ENCODE measurements around the gene CD38.
"Not testable (repeated sequence)": the region's sequence is repeated elsewhere in the genome, so short reads cannot be mapped to it uniquely, and the experiment has no call there.

The CD38 gene

GRCh38 chr4:15762460-15762859 lies 15.7 kb upstream of the CD38 start:
- not testable (repeated sequence) for DNase-seq (ENCODE audit: low spot score)

GRCh38 chr4:15765391-15765790 lies 12.7 kb upstream of the CD38 start:
- DNase-seq (ENCODE audit: low spot score), result no peak

GRCh38 chr4:15765910-15766697 lies 12.0 kb upstream of the CD38 start:
- DNase-seq (ENCODE audit: low spot score), result no peak

GRCh38 chr4:15766821-15767220 lies 11.3 kb upstream of the CD38 start:
- no peak for DNase-seq (ENCODE audit: low spot score)

- DNase-seq (ENCODE audit: low spot score), result no peak
Observed at GRCh38 chr4:15769202-15769601, 8.9 kb upstream of the CD38 start.

- no peak for DNase-seq (ENCODE audit: low spot score)
Observed at GRCh38 chr4:15771216-15772058, 6.7 kb upstream of the CD38 start.

- DNase-seq (ENCODE audit: low spot score), result no peak
Observed at GRCh38 chr4:15774020-15774420, 4.1 kb upstream of the CD38 start.

GRCh38 chr4:15776871-15777648 lies 1.1 kb upstream of the CD38 start:
- DNase-seq (ENCODE audit: low spot score), result no peak

- DNase-seq (ENCODE audit: low spot score), result no peak
Observed at GRCh38 chr4:15777697-15778288, 335 bp upstream of the CD38 start.

GRCh38 chr4:15779306-15779705 lies 1.2 kb downstream of the CD38 start:
- DNase-seq (ENCODE audit: low spot score), result no peak

GRCh38 chr4:15779809-15780208 lies 1.7 kb downstream of the CD38 start:
- DNase-seq (ENCODE audit: low spot score), result no peak

GRCh38 chr4:15781427-15782095 lies 3.4 kb downstream of the CD38 start:
- no peak for DNase-seq (ENCODE audit: low spot score)

- DNase-seq (ENCODE audit: low spot score), result no peak
Observed at GRCh38 chr4:15783676-15784075, 5.5 kb downstream of the CD38 start.

- DNase-seq (ENCODE audit: low spot score), result no peak
Observed at GRCh38 chr4:15784959-15785634, 7.0 kb downstream of the CD38 start.

- no peak for DNase-seq (ENCODE audit: low spot score)
Observed at GRCh38 chr4:15786743-15787142, 8.6 kb downstream of the CD38 start.

GRCh38 chr4:15792974-15793373 lies 14.8 kb downstream of the CD38 start:
- no peak for DNase-seq (ENCODE audit: low spot score)

GRCh38 chr4:15793506-15794363 lies 15.6 kb downstream of the CD38 start:
- no peak for DNase-seq (ENCODE audit: low spot score)

- no peak for DNase-seq (ENCODE audit: low spot score)
Observed at GRCh38 chr4:15794426-15794825, 16.3 kb downstream of the CD38 start.

GRCh38 chr4:15794905-15795304 lies 16.8 kb downstream of the CD38 start:
- DNase-seq (ENCODE audit: low spot score), result peak; percentile 7

GRCh38 chr4:15797320-15797719 lies 19.2 kb downstream of the CD38 start:
- DNase-seq (ENCODE audit: low spot score), result no peak

Measured in COLO829 (cell line).